H1 (cell line): Measurements from ENCODE around the gene TBC1D22A. TPM values are rescaled to one million over a fixed set of nuclear protein-coding genes. Genes with fewer than 3 reads are reported as not detected.

ENCODE experiments used
- CTCF ChIA-PET: fragments of 300-600 bp; sonication (Branson Sonifier 250); formaldehyde crosslinking; loops from one replicate; lab custom pipeline; 2021; ENCODE audit not compliant: partially characterized antibody; lab: Charles Lee
- POLR2A ChIA-PET: fragments of 300-600 bp; sonication (Branson Sonifier 250); formaldehyde crosslinking; loops from one replicate; lab custom pipeline; 2021; ENCODE audit warnings: inconsistent platforms; ENCODE audit not compliant: partially characterized antibody; lab: Charles Lee
- DNase-seq, 2 experiments: peaks; one replicate each; pipeline versions ENCODE4 v3.0.0 to v3.0.0-alpha.2; 2010 to 2022; ENCODE audit warnings: low spot score in 2 of 2, low read depth in 1 of 2, mixed read lengths in 1 of 2
- FAIRE-seq: peaks from 2 replicates; lab custom pipeline; 2011; peaks lifted over from hg19 to GRCh38; lab: Jason Lieb, UNC
- H2AFZ ChIP-seq: 2 replicates; pipeline ENCODE4 v1.8.1; 2012; ENCODE audit warnings: low read length, inconsistent platforms
- H2AK5ac ChIP-seq: 2 replicates; pipeline ENCODE4 v1.6.1; 2013; ENCODE audit warnings: low read depth, low read length
- H2BK120ac ChIP-seq: replicated peaks from 2 replicates; pipeline ENCODE3; 2013; ENCODE audit warnings: low read depth, low read length, inconsistent platforms
- H2BK12ac ChIP-seq: 2 replicates; pipeline ENCODE4 v1.6.1; 2013; ENCODE audit warnings: low read depth, low read length
- H2BK15ac ChIP-seq: 2 replicates; pipeline ENCODE4 v1.6.1; 2013; ENCODE audit warnings: low read length
- H2BK20ac ChIP-seq: 2 replicates; pipeline ENCODE4 v1.6.1; 2013; ENCODE audit warnings: low read length
- H2BK5ac ChIP-seq: 2 replicates; pipeline ENCODE4 v1.6.1; 2013; ENCODE audit warnings: low read depth, low read length
- H3K14ac ChIP-seq: 2 replicates; pipeline ENCODE4 v1.6.1; 2013; ENCODE audit warnings: inconsistent platforms; ENCODE audit not compliant: insufficient read length
- H3K18ac ChIP-seq: 2 replicates; pipeline ENCODE4 v1.6.1; 2013; ENCODE audit warnings: low read length; ENCODE audit errors: extremely low read depth
- H3K23ac ChIP-seq: 2 replicates; pipeline ENCODE4 v1.6.1; 2013; ENCODE audit warnings: inconsistent platforms; ENCODE audit not compliant: insufficient read length
- H3K23me2 ChIP-seq: 2 replicates; pipeline ENCODE4 v1.6.1; 2013; ENCODE audit warnings: low read depth, low read length
- H3K27ac ChIP-seq: 2 replicates; pipeline ENCODE4 v1.6.1; 2011; ENCODE audit warnings: low read depth, low read length, inconsistent platforms
- H3K27me3 ChIP-seq, 4 experiments: replicated peaks in 1 of 4; 1 replicate in 1 of 4; 2 replicates in 3 of 4; pipeline versions ENCODE4 v1.6.1 to v1.8.1; 2011 to 2013; ENCODE audit warnings: low read length in 3 of 4, mild to moderate bottlenecking in 3 of 4, inconsistent platforms in 2 of 4, mixed read lengths in 2 of 4, moderate library complexity in 1 of 4; ENCODE audit not compliant: control insufficient read depth in 3 of 4, insufficient read depth in 3 of 4; ENCODE audit errors: extremely low read depth in 1 of 4
- H3K36me3 ChIP-seq, 4 experiments: 2 replicates each; pipeline versions ENCODE4 v1.6.1 to v1.8.1; 2011 to 2013; ENCODE audit warnings: mild to moderate bottlenecking in 4 of 4, low read length in 3 of 4, moderate library complexity in 2 of 4, control low read depth in 1 of 4, inconsistent platforms in 1 of 4; ENCODE audit not compliant: insufficient read depth in 4 of 4, control insufficient read depth in 2 of 4
- H3K4ac ChIP-seq: replicated peaks from 2 replicates; pipeline ENCODE3; 2013; ENCODE audit warnings: low read length, low read depth, mixed read lengths, inconsistent platforms; ENCODE audit not compliant: insufficient read length
- H3K4me1 ChIP-seq, 4 experiments: replicated peaks in 1 of 4; 1 replicate in 1 of 4; 2 replicates in 3 of 4; pipeline versions ENCODE4 v1.6.1 to v1.8.1; 2011 to 2013; ENCODE audit warnings: low read length in 3 of 4, inconsistent platforms in 2 of 4, mixed read lengths in 1 of 4; ENCODE audit not compliant: insufficient read depth in 4 of 4, control insufficient read depth in 3 of 4
- H3K4me2 ChIP-seq, 2 experiments: 2 replicates each; pipeline versions ENCODE4 v1.6.1 to v1.8.1; 2011 to 2013; ENCODE audit warnings: low read depth in 2 of 2, low read length in 2 of 2, control low read depth in 1 of 2, inconsistent platforms in 1 of 2, mild to moderate bottlenecking in 1 of 2; ENCODE audit not compliant: insufficient read depth in 1 of 2
- H3K4me3 ChIP-seq, 4 experiments: fragments of 200-600, 300-600 bp in 1 of 4; sonication (generic), shearing (Covaris generic), sonication (Bioruptor Twin) in 1 of 4; 2 replicates each; pipeline versions ENCODE4 v1.5.1 to v1.8.1; 2011 to 2016; ENCODE audit warnings: low read length in 4 of 4, low read depth in 3 of 4, control low read depth in 2 of 4, inconsistent platforms in 2 of 4, mild to moderate bottlenecking in 2 of 4, mixed read lengths in 1 of 4, moderate library complexity in 1 of 4; ENCODE audit not compliant: insufficient read depth in 2 of 4; ENCODE audit errors: extremely low read depth in 1 of 4
- H3K56ac ChIP-seq: replicated peaks from 2 replicates; pipeline ENCODE3; 2013; ENCODE audit warnings: low read depth, mild to moderate bottlenecking, mixed read lengths, low read length, inconsistent platforms; ENCODE audit not compliant: insufficient read length
- H3K79me1 ChIP-seq: 2 replicates; pipeline ENCODE4 v1.6.1; 2013; ENCODE audit warnings: low read depth, low read length, control low read depth
- H3K79me2 ChIP-seq, 2 experiments: 2 replicates each; pipeline versions ENCODE4 v1.6.1 to v1.8.1; 2012 to 2013; ENCODE audit warnings: low read length in 2 of 2, mild to moderate bottlenecking in 2 of 2, inconsistent platforms in 1 of 2; ENCODE audit not compliant: insufficient read depth in 2 of 2, control insufficient read depth in 1 of 2
- H3K9ac ChIP-seq, 4 experiments: replicated peaks in 1 of 4; 1 replicate in 1 of 4; 2 replicates in 3 of 4; pipeline versions ENCODE4 v1.6.1 to v1.8.1; 2011 to 2013; ENCODE audit warnings: low read depth in 3 of 4, low read length in 3 of 4, control low read depth in 2 of 4, mild to moderate bottlenecking in 2 of 4, moderate library complexity in 2 of 4, inconsistent platforms in 1 of 4; ENCODE audit errors: extremely low read depth in 1 of 4
- H3K9me3 ChIP-seq, 2 experiments: 2 replicates each; pipeline versions ENCODE4 v1.6.1 to v1.8.1; 2012 to 2013; ENCODE audit warnings: mild to moderate bottlenecking in 2 of 2, moderate library complexity in 2 of 2, control low read depth in 1 of 2, inconsistent platforms in 1 of 2, low read depth in 1 of 2, low read length in 1 of 2, mixed read lengths in 1 of 2; ENCODE audit not compliant: insufficient read depth in 2 of 2
- H4K20me1 ChIP-seq, 2 experiments: replicated peaks in 1 of 2; 2 replicates each; pipeline versions ENCODE3 to v1.8.1; 2011 to 2013; ENCODE audit warnings: inconsistent platforms in 2 of 2, low read length in 2 of 2, mild to moderate bottlenecking in 1 of 2; ENCODE audit not compliant: insufficient read depth in 2 of 2, control insufficient read depth in 1 of 2
- H4K5ac ChIP-seq: 2 replicates; pipeline ENCODE4 v1.6.1; 2013; ENCODE audit warnings: low read length, low read depth, mixed read lengths, inconsistent platforms; ENCODE audit not compliant: insufficient read length
- H4K8ac ChIP-seq: 2 replicates; pipeline ENCODE4 v1.8.0; 2013; ENCODE audit warnings: mild to moderate bottlenecking, moderate library complexity, low read length, inconsistent platforms; ENCODE audit not compliant: insufficient read depth; ENCODE audit errors: extremely low read depth
- H4K91ac ChIP-seq: replicated peaks from 2 replicates; pipeline ENCODE3; 2013; ENCODE audit warnings: low read length, mixed read lengths, inconsistent platforms; ENCODE audit not compliant: insufficient read length
- HDAC2 ChIP-seq, 2 experiments: fragments of 300-600 bp in 1 of 2; sonication (generic) in 1 of 2; IDR thresholded peaks; 2 replicates each; pipeline ENCODE4 v1.6.1; 2011 to 2012; ENCODE audit warnings: low read depth in 2 of 2, low read length in 2 of 2, mild to moderate bottlenecking in 2 of 2, moderate library complexity in 2 of 2, borderline replicate concordance in 1 of 2, inconsistent platforms in 1 of 2
- RBBP5 ChIP-seq: IDR thresholded peaks from 2 replicates; pipeline ENCODE4 v1.7.1; 2012; ENCODE audit warnings: low read depth, mild to moderate bottlenecking, inconsistent platforms, low read length, moderate library complexity, borderline replicate concordance
- WGBS, 2 experiments: shearing (Covaris generic) in 1 of 2; methylation state at CpG; one replicate each; pipeline versions ENCODE4 v1.1.6 to v1.1.7; 2013 to 2015; ENCODE audit warnings: low lambda C conversion rate in 2 of 2, mixed read lengths in 2 of 2, inconsistent platforms in 1 of 2, low coverage in 1 of 2, missing lambda C conversion rate in 1 of 2; ENCODE audit not compliant: insufficient replicate concordance in 2 of 2, insufficient coverage in 1 of 2, insufficient read length in 1 of 2; ENCODE audit errors: extremely low coverage in 1 of 2, missing lambda C conversion rate in 1 of 2; 5-methylcytosine and 5-hydroxymethylcytosine counted together
- polyA plus RNA-seq, 7 experiments: library from polyadenylated mRNA; depleted of rRNA in 3 of 7; stranded (reverse) in 5 of 7; unstranded in 2 of 7; fragments of >200 nt in 5 of 7; fragments of 200-250 nt in 2 of 7; gene quantifications; 1 replicate in 5 of 7; 2 replicates in 1 of 7; 4 replicates in 1 of 7; pipeline versions ENCODE4 v1.2.1 to v1.2.3, GENCODE V29; 2011 to 2013; ENCODE audit warnings: missing spikeins in 2 of 7, mixed read lengths in 2 of 7
- total RNA-seq: library from RNA; stranded (reverse); fragmentation: NEBNext Ultra II Directional; extraction: Animal tissue kit (Norgen Biotek cat#: 25700); gene quantifications from 2 replicates; pipeline ENCODE4 v1.2.1, GENCODE V29; 2021

TBC1D22A gene
- total and polyA plus RNA-seq, 2 of the 8 experiments (the other 6 are each of a cell fraction or from before 2014, with no cell fraction given) = 11.9 to 18.4 TPM

GRCh38 chr22:47007496-47007895, 245.0 kb downstream of the TBC1D22A start:
- Histone ChIP-seq H3K36me3 (peaks cover 0 to 5% (median 2%) of the 10 kb centered on the region in 4 experiments; a peak in 2 of 8 replicates), H3K27ac (no peak overlapping the region), H3K4me1 (no peaks in the 10 kb centered on the region), H3K14ac (no peak overlapping the region), H3K18ac (no peak overlapping the region), H3K9ac (no peak overlapping the region), H2BK5ac (no peak overlapping the region), H3K4me3 (no peak overlapping the region), H2BK120ac (no peak overlapping the region), H2AK5ac (no peak overlapping the region), H3K79me2 (no peaks in the 10 kb centered on the region), H3K27me3 (no peaks in the 10 kb centered on the region), H2AFZ (no peak overlapping the region), H3K23ac (no peak overlapping the region), H3K4me2 (no peak overlapping the region), H2BK15ac (no peak overlapping the region), H3K9me3 (no peaks in the 10 kb centered on the region), H3K4ac (no peak overlapping the region), H2BK20ac (no peak overlapping the region), H4K5ac (no peak overlapping the region), H2BK12ac (no peak overlapping the region), H4K8ac (no peak overlapping the region), H3K23me2 (peaks cover 16% of the 10 kb centered on the region; the same call in 1 of the 2 replicates), H4K91ac (no peak overlapping the region), H3K56ac (no peak overlapping the region), H4K20me1 (peaks cover 6 to 13% of the 10 kb centered on the region in 2 experiments), H3K79me1 (peaks cover 10% of the 10 kb centered on the region)
- ChIA-PET CTCF (interaction anchor here (1.3 to 1.8 kb wide), 2 partner anchors 12 to 180 kb away, joined by 3 to 6 read pairs; no protein-coding TSS in a partner anchor), POLR2A (no interaction called here)
- whole genome bisulfite sequencing, 2 experiments = 91% methylated on average over 2 of the region's 2 CpGs; no CpG with 5 or more reads in 1 of the 2 experiments
- FAIRE-seq = no peak
- TF ChIP-seq RBBP5 = no peak
- no peak for TF ChIP-seq HDAC2 (IDR thresholded peaks at IDR 0.05; ENCODE audit: borderline replicate concordance in 1 of 2, low read depth in 2 of 2, low read length in 2 of 2)
- no peak for DNase-seq
